HepG2 (cell line): ENCODE measurements around the gene NMUR1.

Experiments used
- ARNT ChIP-seq: fragments of 450-650 bp; IDR thresholded peaks from 2 replicates; pipeline ENCODE4 v1.6.1; 2017
- JUN ChIP-seq: sonication (generic); formaldehyde crosslinking; IDR thresholded peaks from 2 replicates; pipeline ENCODE4 v1.4.0; 2020; ENCODE audit warnings: mild to moderate bottlenecking, missing genetic modification reagents
- JUND ChIP-seq: sonication (generic); formaldehyde crosslinking; IDR thresholded peaks from 2 replicates; pipeline ENCODE4 v1.8.0; 2022; ENCODE audit warnings: mild to moderate bottlenecking, missing genetic modification reagents
- SP1 ChIP-seq, 2 experiments: fragments of 450-650 bp in 1 of 2; sonication (generic) in 1 of 2; formaldehyde crosslinking in 1 of 2; IDR thresholded peaks; 2 replicates each; pipeline versions ENCODE4 v1.4.0 to v1.6.1; 2016 to 2020; ENCODE audit warnings: missing genetic modification reagents in 1 of 2
- STAG1 ChIP-seq: sonication (generic); formaldehyde crosslinking; IDR thresholded peaks from 2 replicates; pipeline ENCODE4 v1.4.0; 2020; ENCODE audit warnings: missing genetic modification reagents
- ZNF121 ChIP-seq: sonication (generic); formaldehyde crosslinking; IDR thresholded peaks from 2 replicates; pipeline ENCODE4 v1.5.0; 2020; ENCODE audit warnings: mild to moderate bottlenecking, missing genetic modification reagents
- ZNF34 ChIP-seq: sonication (generic); formaldehyde crosslinking; IDR thresholded peaks from 2 replicates; pipeline ENCODE4 v1.4.0; 2020; ENCODE audit warnings: mild to moderate bottlenecking, missing genetic modification reagents, borderline replicate concordance
- TF ChIP-seq, protein P1 (sequence below): sonication (generic); formaldehyde crosslinking; IDR thresholded peaks from 2 replicates; pipeline ENCODE4 v1.5.0; 2020; ENCODE audit warnings: mild to moderate bottlenecking, missing genetic modification reagents, moderate library complexity

DNA sequence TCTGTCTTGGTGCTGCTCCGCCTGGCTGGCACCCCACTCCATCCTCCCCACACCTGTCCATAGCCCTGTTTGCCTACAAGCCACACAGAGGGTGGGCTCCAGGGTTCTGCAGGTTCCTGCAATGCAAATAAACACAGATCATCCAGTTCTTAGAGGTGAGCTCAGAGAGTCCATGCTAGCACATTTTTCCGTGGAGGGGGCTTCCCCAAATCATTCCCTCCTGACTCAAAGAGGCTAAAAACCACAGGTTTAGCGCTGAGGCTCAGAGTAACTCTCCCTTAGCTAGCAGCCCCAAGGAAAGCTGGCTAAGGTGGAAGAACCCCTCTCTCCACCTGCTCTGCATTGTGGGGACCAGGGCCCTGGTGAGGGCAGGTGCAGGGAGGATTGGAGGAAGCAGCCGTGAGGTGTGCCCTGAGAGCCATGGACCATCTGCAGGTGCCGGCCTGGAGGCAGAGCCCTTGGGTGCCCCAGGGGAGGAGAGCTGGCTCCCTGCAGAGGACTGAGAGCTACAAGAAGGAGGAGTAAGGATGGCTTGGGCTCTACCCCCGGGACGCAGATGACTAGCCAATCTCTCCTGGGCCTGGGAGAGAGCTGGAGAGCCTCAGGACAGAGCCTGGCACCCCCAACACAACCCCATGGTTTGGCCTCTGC is 38.7 kb upstream of the NMUR1 start:
- TF ChIP-seq JUND (CRISPR knock-in tag) (no peak), ZNF34 (CRISPR knock-in tag) (no peak), STAG1 (CRISPR knock-in tag) (no peak), ARNT (no peak), SP1 (IDR thresholded peaks at IDR 0.05) (no peak), SP1 (CRISPR knock-in tag; IDR thresholded peaks at IDR 0.05) (no peak), JUN (CRISPR knock-in tag) (no peak), ZNF121 (CRISPR knock-in tag) (no peak)
- TF ChIP-seq, protein P1, sequence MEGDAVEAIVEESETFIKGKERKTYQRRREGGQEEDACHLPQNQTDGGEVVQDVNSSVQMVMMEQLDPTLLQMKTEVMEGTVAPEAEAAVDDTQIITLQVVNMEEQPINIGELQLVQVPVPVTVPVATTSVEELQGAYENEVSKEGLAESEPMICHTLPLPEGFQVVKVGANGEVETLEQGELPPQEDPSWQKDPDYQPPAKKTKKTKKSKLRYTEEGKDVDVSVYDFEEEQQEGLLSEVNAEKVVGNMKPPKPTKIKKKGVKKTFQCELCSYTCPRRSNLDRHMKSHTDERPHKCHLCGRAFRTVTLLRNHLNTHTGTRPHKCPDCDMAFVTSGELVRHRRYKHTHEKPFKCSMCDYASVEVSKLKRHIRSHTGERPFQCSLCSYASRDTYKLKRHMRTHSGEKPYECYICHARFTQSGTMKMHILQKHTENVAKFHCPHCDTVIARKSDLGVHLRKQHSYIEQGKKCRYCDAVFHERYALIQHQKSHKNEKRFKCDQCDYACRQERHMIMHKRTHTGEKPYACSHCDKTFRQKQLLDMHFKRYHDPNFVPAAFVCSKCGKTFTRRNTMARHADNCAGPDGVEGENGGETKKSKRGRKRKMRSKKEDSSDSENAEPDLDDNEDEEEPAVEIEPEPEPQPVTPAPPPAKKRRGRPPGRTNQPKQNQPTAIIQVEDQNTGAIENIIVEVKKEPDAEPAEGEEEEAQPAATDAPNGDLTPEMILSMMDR (CRISPR knock-in tag) = no peak
